Measurements from ENCODE around the gene HIPK2.

Gene HIPK2

GRCh38 chr7:139722604-139723003, 55.2 kb downstream of the HIPK2 start:
- Histone ChIP-seq H3K27me3 (ENCODE audit: control insufficient read depth, insufficient read depth, low read length) (no peaks in the 10 kb centered on the region), H3K9me3 (ENCODE audit: control insufficient read depth, low read length) (no peaks in the 10 kb centered on the region), H3K36me3 (ENCODE audit: control insufficient read depth, insufficient read depth, low read length) (no peaks in the 10 kb centered on the region), H3K4me2 (ENCODE audit: low read length) (no peak overlapping the region), H3K4me3 (ENCODE audit: low read depth, low read length) (no peak overlapping the region), H3K9ac (no peak overlapping the region), H2AFZ (no peak overlapping the region), H3K4me1 (peaks cover 6% of the 10 kb centered on the region), H3K79me2 (peaks cover 46% of the 10 kb centered on the region), H3K27ac (no peak overlapping the region)
- TF ChIP-seq, protein P1, sequence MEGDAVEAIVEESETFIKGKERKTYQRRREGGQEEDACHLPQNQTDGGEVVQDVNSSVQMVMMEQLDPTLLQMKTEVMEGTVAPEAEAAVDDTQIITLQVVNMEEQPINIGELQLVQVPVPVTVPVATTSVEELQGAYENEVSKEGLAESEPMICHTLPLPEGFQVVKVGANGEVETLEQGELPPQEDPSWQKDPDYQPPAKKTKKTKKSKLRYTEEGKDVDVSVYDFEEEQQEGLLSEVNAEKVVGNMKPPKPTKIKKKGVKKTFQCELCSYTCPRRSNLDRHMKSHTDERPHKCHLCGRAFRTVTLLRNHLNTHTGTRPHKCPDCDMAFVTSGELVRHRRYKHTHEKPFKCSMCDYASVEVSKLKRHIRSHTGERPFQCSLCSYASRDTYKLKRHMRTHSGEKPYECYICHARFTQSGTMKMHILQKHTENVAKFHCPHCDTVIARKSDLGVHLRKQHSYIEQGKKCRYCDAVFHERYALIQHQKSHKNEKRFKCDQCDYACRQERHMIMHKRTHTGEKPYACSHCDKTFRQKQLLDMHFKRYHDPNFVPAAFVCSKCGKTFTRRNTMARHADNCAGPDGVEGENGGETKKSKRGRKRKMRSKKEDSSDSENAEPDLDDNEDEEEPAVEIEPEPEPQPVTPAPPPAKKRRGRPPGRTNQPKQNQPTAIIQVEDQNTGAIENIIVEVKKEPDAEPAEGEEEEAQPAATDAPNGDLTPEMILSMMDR (IDR thresholded peaks at IDR 0.05) = no peak

GRCh38 chr7:139721821-139722220, 56.0 kb downstream of the HIPK2 start:
- Histone ChIP-seq H3K9me3 (ENCODE audit: control insufficient read depth, low read length) (no peaks in the 10 kb centered on the region), H3K36me3 (ENCODE audit: control insufficient read depth, insufficient read depth, low read length) (no peaks in the 10 kb centered on the region), H3K4me3 (ENCODE audit: low read depth, low read length) (no peak overlapping the region), H3K9ac (no peak overlapping the region), H3K4me2 (ENCODE audit: low read length) (no peak overlapping the region), H2AFZ (no peak overlapping the region), H3K79me2 (peaks cover 41% of the 10 kb centered on the region), H3K27me3 (ENCODE audit: control insufficient read depth, insufficient read depth, low read length) (no peaks in the 10 kb centered on the region), H3K4me1 (peaks cover 6% of the 10 kb centered on the region), H3K27ac (no peak overlapping the region)
- TF ChIP-seq, protein P1 (IDR thresholded peaks at IDR 0.05) = no peak

GRCh38 chr7:139721417-139721816, 56.4 kb downstream of the HIPK2 start:
- Histone ChIP-seq H3K27ac (no peak overlapping the region), H3K36me3 (ENCODE audit: control insufficient read depth, insufficient read depth, low read length) (no peaks in the 10 kb centered on the region), H3K79me2 (peaks cover 37% of the 10 kb centered on the region), H3K4me2 (ENCODE audit: low read length) (no peak overlapping the region), H3K9me3 (ENCODE audit: control insufficient read depth, low read length) (no peaks in the 10 kb centered on the region), H3K4me1 (peaks cover 6% of the 10 kb centered on the region), H2AFZ (no peak overlapping the region), H3K9ac (no peak overlapping the region), H3K27me3 (ENCODE audit: control insufficient read depth, insufficient read depth, low read length) (no peaks in the 10 kb centered on the region), H3K4me3 (ENCODE audit: low read depth, low read length) (no peak overlapping the region)
- TF ChIP-seq, protein P1 (IDR thresholded peaks at IDR 0.05) = no peak

GRCh38 chr7:139720705-139721231, 57.0 kb downstream of the HIPK2 start:
- no peak overlapping the region for H3K27ac ChIP-seq
- H3K4me3 ChIP-seq (ENCODE audit: low read depth, low read length) = no peak overlapping the region
- H3K4me1 ChIP-seq = peaks cover 6% of the 10 kb centered on the region
- no peaks in the 10 kb centered on the region for H3K9me3 ChIP-seq (ENCODE audit: control insufficient read depth, low read length)
- no peak overlapping the region for H2AFZ ChIP-seq
- TF ChIP-seq, protein P1 (IDR thresholded peaks at IDR 0.05) = no peak
- H3K27me3 ChIP-seq (ENCODE audit: control insufficient read depth, insufficient read depth, low read length) = no peaks in the 10 kb centered on the region
- H3K79me2 ChIP-seq = peaks cover 32% of the 10 kb centered on the region
- H3K4me2 ChIP-seq (ENCODE audit: low read length) = no peak overlapping the region
- no peaks in the 10 kb centered on the region for H3K36me3 ChIP-seq (ENCODE audit: control insufficient read depth, insufficient read depth, low read length)
- H3K9ac ChIP-seq = no peak overlapping the region

GRCh38 chr7:139720186-139720585, 57.6 kb downstream of the HIPK2 start:
- Histone ChIP-seq H3K9ac (no peak overlapping the region), H3K79me2 (peaks cover 29% of the 10 kb centered on the region), H3K4me3 (ENCODE audit: low read depth, low read length) (no peak overlapping the region), H3K9me3 (ENCODE audit: control insufficient read depth, low read length) (no peaks in the 10 kb centered on the region), H3K27ac (no peak overlapping the region), H2AFZ (no peak overlapping the region), H3K4me2 (ENCODE audit: low read length) (no peak overlapping the region), H3K27me3 (ENCODE audit: control insufficient read depth, insufficient read depth, low read length) (no peaks in the 10 kb centered on the region), H3K4me1 (peaks cover 6% of the 10 kb centered on the region), H3K36me3 (ENCODE audit: control insufficient read depth, insufficient read depth, low read length) (no peaks in the 10 kb centered on the region)
- TF ChIP-seq, protein P1 (IDR thresholded peaks at IDR 0.05) = no peak
